MM.1S (cell line): ENCODE measurements around the gene OR13J1.

ENCODE experiments used
- DNase-seq: peaks from one replicate; pipeline ENCODE4 v3.0.0-alpha.2; 2015
- H2AFZ ChIP-seq: fragments of 300-600 bp; sonication (generic); 2 replicates; pipeline ENCODE4 v1.6.0; 2016; ENCODE audit warnings: antibody characterized with exemption, low read length
- H3F3A ChIP-seq: fragments of 300-600 bp; sonication (generic); 2 replicates; pipeline ENCODE4 v1.6.1; 2016; ENCODE audit warnings: mild to moderate bottlenecking, antibody characterized with exemption, low read length, moderate library complexity, mixed read lengths; ENCODE audit not compliant: insufficient read depth
- H3K27ac ChIP-seq: fragments of 300-600 bp; sonication (generic); 2 replicates; pipeline ENCODE4 v1.5.1; 2016; ENCODE audit warnings: mild to moderate bottlenecking, low read length
- H3K27me3 ChIP-seq: fragments of 300-600 bp; sonication (generic); replicated peaks from 2 replicates; pipeline ENCODE4 v1.6.0; 2016; ENCODE audit warnings: low read length; ENCODE audit not compliant: insufficient read depth
- H3K36me3 ChIP-seq: fragments of 300-600 bp; sonication (generic); replicated peaks from 2 replicates; pipeline ENCODE4 v1.6.1; 2016; ENCODE audit warnings: mild to moderate bottlenecking, low read length, mixed read lengths; ENCODE audit not compliant: insufficient read depth
- H3K4me1 ChIP-seq: fragments of 300-600 bp; sonication (generic); 2 replicates; pipeline ENCODE4 v1.6.1; 2016; ENCODE audit warnings: low read length, mixed read lengths
- H3K4me2 ChIP-seq: fragments of 300-600 bp; sonication (generic); 2 replicates; pipeline ENCODE4 v1.6.0; 2016; ENCODE audit warnings: low read depth, low read length
- H3K4me3 ChIP-seq: fragments of 300-600 bp; sonication (generic); 2 replicates; pipeline ENCODE4 v1.5.1; 2016; ENCODE audit warnings: low read length, mixed read lengths
- H3K79me2 ChIP-seq: fragments of 300-600 bp; sonication (generic); 2 replicates; pipeline ENCODE4 v1.6.1; 2016; ENCODE audit warnings: mixed run types, low read length, mixed read lengths
- H3K9ac ChIP-seq: fragments of 300-600 bp; sonication (generic); 2 replicates; pipeline ENCODE4 v1.6.1; 2016; ENCODE audit warnings: low read length, mixed read lengths
- H3K9me2 ChIP-seq: fragments of 300-600 bp; sonication (generic); replicated peaks from 2 replicates; pipeline ENCODE4 v1.6.1; 2016; ENCODE audit warnings: mild to moderate bottlenecking, low read length, mixed read lengths; ENCODE audit not compliant: insufficient read depth
- H3K9me3 ChIP-seq: fragments of 300-600 bp; sonication (generic); replicated peaks from 2 replicates; pipeline ENCODE4 v1.6.1; 2016; ENCODE audit warnings: mild to moderate bottlenecking, low read length, mixed read lengths; ENCODE audit not compliant: insufficient read depth
- H4K20me1 ChIP-seq: fragments of 300-600 bp; sonication (generic); 2 replicates; pipeline ENCODE4 v1.6.1; 2016; ENCODE audit warnings: mild to moderate bottlenecking, low read length, moderate library complexity, mixed read lengths; ENCODE audit not compliant: insufficient read depth
- CTCF ChIP-seq: fragments of 300-600 bp; sonication (generic); IDR thresholded peaks from 2 replicates; pipeline ENCODE4 v1.5.1; 2016; ENCODE audit warnings: antibody characterized with exemption, low read length, mixed read lengths
- EZH2 ChIP-seq: fragments of 300-600 bp; sonication (generic); optimal IDR thresholded peaks from 2 replicates; pipeline ENCODE3; 2017; ENCODE audit warnings: low read depth, mild to moderate bottlenecking, antibody characterized with exemption, low read length, mixed read lengths
- EZH2phosphoT487 ChIP-seq: fragments of 300-600 bp; sonication (generic); IDR thresholded peaks from 2 replicates; pipeline ENCODE4 v1.6.1; 2018; ENCODE audit warnings: antibody characterized with exemption, low read length

The OR13J1 gene

DNA sequence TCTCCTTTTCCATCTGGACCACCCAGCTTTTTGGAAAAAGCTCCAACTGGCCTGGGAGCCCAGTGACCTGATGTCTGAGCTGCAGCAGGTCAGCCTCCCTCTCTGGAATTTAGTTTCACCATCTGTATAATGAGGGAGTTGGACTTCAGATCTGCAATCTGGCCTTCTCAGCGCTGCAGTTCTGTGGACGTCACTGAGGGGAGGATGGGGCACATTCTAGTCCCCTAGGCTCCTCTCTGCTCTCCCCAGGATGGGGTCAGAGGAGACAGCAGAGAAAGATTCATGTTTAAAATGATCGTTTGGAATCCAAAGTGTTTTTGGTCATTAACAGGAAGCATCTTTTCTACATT lies 10.2 kb downstream of the OR13J1 start:
- Histone ChIP-seq H3K4me3 (no peak overlapping the region), H2AFZ (no peak overlapping the region), H3K4me1 (no peaks in the 10 kb centered on the region), H3K27ac (no peak overlapping the region), H3K79me2 (no peaks in the 10 kb centered on the region), H4K20me1 (no peaks in the 10 kb centered on the region), H3K36me3 (no peaks in the 10 kb centered on the region), H3K4me2 (no peak overlapping the region), H3F3A (no peaks in the 10 kb centered on the region), H3K9me3 (no peaks in the 10 kb centered on the region), H3K9ac (no peak overlapping the region), H3K27me3 (no peaks in the 10 kb centered on the region), H3K9me2 (no peaks in the 10 kb centered on the region)
- TF ChIP-seq CTCF (no peak), EZH2phosphoT487 (no peak), EZH2 (no peak)
- DNase-seq: no peak

- Histone ChIP-seq H3K27me3 (no peaks in the 10 kb centered on the region), H3K4me1 (no peaks in the 10 kb centered on the region), H3F3A (no peaks in the 10 kb centered on the region), H3K36me3 (no peaks in the 10 kb centered on the region), H3K79me2 (no peaks in the 10 kb centered on the region), H2AFZ (no peak overlapping the region), H3K9me3 (no peaks in the 10 kb centered on the region), H3K4me2 (no peak overlapping the region), H3K27ac (no peak overlapping the region), H3K9ac (no peak overlapping the region), H3K4me3 (no peak overlapping the region), H4K20me1 (no peaks in the 10 kb centered on the region), H3K9me2 (no peaks in the 10 kb centered on the region)
- no peak for TF ChIP-seq CTCF
- TF ChIP-seq EZH2phosphoT487: no peak
- no peak for TF ChIP-seq EZH2
- DNase-seq: peak; percentile 7
These were observed 10.8 kb downstream of the OR13J1 start for GRCh38 chr9:35859310-35859989.

DNA sequence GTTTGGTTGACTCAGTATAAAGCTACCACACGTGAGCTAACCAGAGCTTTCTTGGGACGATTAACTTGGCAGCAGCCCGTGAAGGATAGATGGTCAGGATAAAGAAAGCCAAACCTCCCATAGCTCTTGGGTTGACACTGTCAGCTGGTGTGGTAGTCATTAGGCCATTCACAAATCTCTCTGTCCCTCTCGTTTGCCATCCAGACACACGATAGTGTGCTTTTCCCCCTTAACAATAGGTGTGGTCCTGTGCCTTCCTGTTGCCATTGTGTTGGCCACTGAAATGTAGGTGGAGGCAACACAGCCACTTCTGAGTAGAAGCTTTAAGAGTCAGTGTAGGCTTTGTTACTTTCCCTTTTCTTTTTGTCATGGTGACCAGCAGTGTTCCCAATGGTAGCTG lies 11.7 kb downstream of the OR13J1 start:
- no peaks in the 10 kb centered on the region for H3K4me1 ChIP-seq
- H4K20me1 ChIP-seq: no peaks in the 10 kb centered on the region
- H3K79me2 ChIP-seq: no peaks in the 10 kb centered on the region
- no peaks in the 10 kb centered on the region for H3K9me3 ChIP-seq
- H3K9ac ChIP-seq: no peak overlapping the region
- no peak overlapping the region for H3K4me3 ChIP-seq
- no peak for DNase-seq
- no peaks in the 10 kb centered on the region for H3K27me3 ChIP-seq
- TF ChIP-seq EZH2 (no peak), CTCF (no peak), EZH2phosphoT487 (no peak)
- H3F3A ChIP-seq: no peaks in the 10 kb centered on the region
- no peaks in the 10 kb centered on the region for H3K36me3 ChIP-seq
- no peaks in the 10 kb centered on the region for H3K9me2 ChIP-seq
- no peak overlapping the region for H3K27ac ChIP-seq
- H3K4me2 ChIP-seq: no peak overlapping the region
- H2AFZ ChIP-seq: no peak overlapping the region
